HG03280 (cell line): ENCODE data around the gene FGD5.

ENCODE experiments used
- ATAC-seq: cut with Tn5 transposase; IDR thresholded peaks from one replicate; pipeline ENCODE4 v1.9.1; 2021; ENCODE audit warnings: mild to moderate bottlenecking, moderate library complexity; ENCODE audit not compliant: unreplicated experiment

Gene FGD5

DNA sequence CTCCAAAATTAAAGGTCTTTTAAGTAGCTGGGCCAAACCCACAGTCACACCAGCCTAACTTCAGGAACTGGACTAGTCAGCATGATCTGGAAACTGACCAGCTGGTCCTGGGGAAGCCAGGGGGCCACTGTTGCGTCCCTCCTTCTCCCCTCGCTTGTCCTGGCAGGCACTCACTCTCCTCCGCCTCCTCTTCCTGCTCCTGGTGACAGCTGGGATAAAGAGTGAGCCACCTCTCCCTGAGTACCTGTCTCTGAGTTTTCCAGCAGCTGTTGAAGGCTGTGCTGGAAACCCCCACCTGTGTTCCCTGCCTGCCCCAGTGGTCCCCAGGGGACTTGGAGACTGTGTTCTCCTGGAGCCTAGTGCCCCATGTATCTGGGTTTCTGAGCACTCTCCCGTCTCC is 56.0 kb downstream of the FGD5 start:
- ATAC-seq, result no peak

DNA sequence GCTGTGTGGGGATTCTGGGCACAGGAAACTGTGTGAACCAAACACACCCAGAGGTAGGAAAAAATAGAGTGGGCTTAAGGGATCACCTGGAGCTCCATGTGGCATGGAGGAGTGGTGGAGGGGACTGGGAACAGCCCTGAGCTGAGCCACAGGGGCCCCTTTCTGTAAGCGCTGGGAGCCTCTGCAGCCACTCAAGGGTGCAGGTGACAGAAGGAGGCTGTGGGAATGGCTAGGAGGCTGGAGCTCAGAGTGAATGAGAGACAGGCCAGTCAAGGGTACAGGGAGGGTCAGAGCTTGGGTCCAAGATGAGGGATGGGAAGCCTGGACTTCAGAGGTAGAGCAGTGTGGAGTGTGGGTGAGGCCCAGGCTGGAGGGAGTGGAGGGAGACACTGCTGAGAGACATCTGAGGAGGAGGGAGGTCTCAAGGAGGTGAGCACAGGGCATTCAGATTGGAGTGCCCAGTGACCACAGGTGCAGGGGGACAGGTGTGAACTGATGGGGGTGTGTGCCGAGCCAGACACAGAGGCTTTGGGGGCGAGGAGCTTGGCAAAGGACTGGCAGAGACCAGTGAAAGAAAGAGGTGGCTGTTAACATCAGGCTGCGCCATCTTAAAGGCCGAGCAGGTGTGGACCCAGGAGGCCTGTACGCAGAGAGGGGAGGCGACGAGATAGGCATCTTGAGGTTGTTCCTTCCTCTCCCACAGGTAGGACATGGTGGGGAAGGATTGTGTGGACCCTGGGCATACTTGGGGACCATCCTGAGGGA is 56.8 kb downstream of the FGD5 start:
- ATAC-seq, result no peak

DNA sequence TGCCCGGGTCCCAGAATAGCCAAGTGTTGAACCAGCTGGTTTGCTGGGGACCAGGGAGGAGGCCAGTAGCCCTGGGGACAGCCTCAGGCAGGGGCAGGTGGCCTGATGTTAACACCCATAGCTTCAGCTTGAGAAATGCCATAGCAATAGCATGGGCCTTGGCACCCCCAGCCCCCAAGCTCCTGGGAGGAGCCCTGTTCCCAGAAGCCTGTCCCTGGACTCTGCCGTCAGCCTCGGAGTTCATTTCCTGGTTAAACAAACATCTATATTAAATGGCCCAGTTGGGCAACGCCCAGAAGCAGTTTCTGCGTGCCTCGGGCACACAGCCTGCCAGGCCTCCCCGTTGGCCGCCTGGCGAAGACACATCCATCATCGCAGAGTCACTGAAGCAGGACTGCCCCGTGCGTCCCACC is 58.2 kb downstream of the FGD5 start:
- no peak for ATAC-seq

GRCh38 chr3:14877469-14877868 is 58.7 kb downstream of the FGD5 start:
- no peak for ATAC-seq

GRCh38 chr3:14879211-14879874 is 60.6 kb downstream of the FGD5 start:
- ATAC-seq, result no peak

DNA sequence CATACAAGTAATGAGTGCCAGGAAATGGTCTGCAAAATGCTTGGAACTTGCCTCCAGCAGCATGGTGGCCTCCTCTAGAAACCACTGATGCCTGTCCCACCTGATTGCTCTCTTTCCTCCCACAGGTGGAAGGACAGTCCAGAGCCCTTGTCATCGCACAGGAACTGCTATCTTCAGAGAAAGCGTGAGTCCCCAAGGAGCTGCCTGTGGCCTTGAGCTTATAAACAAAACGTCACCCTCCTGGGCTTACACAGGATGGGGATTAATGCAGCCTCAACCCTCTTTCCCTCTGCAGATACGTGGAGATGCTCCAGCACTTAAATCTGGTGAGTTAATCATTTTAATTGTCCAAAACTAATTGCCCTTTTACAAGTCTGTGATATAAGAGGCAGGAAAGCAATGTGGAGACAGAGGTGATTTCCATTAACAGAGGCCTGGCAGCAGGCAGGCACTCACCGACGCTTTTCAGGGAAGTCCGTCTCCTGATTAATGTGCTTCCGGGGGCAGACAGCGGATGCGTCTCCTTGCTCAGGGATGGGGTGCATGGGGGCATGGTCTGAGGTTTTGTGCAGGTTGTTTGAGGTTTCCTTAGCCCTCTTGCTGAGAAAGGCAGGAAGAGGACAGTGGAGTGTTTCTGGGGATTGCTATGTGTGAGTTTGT is 61.8 kb downstream of the FGD5 start:
- no peak for ATAC-seq

GRCh38 chr3:14883226-14883625 is 64.5 kb downstream of the FGD5 start:
- no peak for ATAC-seq

- ATAC-seq, result no peak
These were observed 65.9 kb downstream of the FGD5 start for GRCh38 chr3:14884665-14885064.

DNA sequence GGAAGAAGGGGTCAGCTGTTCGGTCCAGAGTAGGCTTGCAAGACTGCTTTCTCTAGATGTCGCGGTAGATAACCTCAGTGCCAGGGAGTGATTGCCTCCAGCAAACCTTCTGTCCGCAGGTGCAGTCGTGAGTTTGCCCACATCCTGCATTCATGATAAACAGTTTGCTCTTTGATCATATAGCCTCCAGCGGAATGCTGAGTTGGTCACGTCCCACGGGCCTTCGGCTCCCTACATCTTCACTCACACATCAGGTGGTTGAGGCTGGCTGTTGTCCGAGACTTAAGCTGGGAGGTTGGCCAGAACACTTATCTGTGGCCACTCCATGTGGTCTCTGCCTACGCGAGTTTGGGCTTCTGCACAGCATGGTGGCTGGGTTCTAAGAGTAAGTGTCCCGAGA is 66.5 kb downstream of the FGD5 start:
- no peak for ATAC-seq

DNA sequence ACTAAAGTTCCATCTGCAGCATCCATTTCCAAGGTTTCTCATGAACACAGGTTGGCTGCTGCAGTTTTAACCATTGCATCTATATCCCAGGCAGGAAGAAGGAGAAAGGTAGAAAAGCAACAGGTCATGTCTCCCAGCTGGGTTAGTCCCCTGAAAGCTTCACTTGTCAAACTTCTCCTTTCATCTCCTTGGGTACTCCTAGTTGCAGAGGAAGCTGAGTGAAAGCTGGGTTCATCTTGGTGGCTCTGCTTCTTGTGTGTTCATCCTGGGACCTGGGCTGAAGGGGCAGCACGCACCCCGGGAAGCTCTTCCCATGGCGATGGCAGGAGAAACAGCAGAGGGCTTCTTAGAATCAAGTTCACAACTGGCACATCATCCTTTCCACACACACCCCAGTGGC is 67.3 kb downstream of the FGD5 start:
- ATAC-seq, result no peak

GRCh38 chr3:14889205-14889604 is 70.4 kb downstream of the FGD5 start:
- no peak for ATAC-seq

GRCh38 chr3:14889943-14890342 is 71.2 kb downstream of the FGD5 start:
- ATAC-seq, result no peak

GRCh38 chr3:14890476-14890875 is 71.7 kb downstream of the FGD5 start:
- no peak for ATAC-seq

DNA sequence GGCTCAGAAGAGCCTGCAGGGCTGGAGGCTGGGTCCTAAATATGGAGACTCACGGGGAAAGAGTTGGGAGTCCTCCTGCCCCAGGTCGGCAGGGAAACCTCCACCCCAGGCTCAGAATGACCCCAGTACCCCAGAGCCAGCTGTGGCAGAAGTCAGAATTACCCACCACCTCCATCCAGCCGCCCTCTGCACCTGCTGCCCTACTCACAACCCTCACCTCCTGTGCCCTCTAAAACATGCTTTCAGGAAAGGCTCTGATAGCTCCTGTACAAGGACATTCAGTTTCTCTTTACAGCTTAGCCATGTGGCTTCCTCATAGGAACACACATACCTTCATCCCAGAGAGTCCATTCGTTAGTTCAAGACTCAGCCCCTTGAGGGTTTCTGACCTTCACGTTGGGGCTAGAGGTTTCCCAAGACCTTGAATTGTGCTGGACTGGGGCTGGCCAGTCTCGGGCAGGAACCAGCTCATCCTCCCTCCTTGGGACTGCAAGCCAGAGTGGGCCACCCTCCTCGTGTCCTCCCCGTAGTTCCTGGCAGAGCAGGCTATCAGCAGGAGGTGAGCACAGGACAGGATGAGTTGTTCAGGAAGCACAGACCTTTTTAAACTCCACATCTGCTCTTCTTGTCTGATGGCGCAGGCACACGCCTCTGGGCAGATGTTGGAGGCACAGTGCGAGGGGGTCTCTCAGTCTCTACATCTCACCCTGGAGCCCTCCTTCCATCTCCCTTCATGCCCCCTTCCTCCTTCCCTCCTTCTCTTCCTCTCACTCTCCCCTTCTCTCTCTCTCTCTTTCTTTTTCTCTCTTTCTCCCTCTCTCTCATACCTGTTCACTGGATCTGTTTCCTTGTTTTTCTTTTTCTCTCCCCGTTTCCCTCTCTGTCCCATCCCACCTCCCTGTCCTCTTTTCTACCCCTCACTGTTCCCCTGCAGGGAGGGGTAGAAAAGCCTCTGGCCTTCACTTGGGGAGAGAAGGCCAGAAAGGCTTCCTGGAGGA is 72.7 kb downstream of the FGD5 start:
- ATAC-seq, result no peak

- no peak for ATAC-seq
These were observed 73.5 kb downstream of the FGD5 start for GRCh38 chr3:14892226-14892625.

DNA sequence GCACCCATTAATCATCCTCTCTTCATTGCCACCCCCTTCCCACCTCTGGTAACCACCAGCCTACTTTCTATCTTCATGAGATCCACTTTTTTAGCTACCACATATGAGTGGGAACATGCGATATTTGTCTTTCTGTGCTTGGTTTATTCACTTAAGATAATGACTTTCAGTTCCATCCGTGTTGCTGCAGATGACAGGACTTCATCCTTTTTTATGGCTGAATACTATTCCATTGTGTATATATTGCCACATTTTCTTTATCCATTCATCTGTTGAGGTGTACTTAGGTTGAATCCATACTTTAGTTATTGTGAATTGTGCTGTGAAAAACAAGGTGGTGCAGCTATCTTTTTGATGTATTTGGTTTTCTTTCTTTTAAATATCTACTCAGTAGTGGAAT is 75.3 kb downstream of the FGD5 start:
- no peak for ATAC-seq

DNA sequence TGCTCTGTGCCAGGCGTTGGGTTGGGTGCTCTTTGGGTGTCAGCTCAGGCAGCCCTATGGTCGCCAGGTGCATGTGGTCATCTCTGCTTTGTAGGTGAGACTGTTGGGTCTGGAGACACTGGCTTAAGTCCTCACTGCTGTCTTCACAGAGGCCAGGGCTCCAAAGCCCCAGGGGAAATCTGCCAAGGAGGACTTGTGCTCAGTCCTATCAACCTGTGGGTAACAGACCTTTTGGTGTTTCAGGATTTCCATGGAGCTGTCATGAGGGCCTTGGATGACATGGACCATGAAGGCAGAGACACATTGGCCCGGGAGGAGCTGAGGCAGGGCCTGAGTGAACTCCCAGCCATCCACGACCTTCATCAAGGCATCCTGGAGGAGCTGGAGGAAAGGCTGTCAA is 78.5 kb downstream of the FGD5 start:
- ATAC-seq, result no peak

DNA sequence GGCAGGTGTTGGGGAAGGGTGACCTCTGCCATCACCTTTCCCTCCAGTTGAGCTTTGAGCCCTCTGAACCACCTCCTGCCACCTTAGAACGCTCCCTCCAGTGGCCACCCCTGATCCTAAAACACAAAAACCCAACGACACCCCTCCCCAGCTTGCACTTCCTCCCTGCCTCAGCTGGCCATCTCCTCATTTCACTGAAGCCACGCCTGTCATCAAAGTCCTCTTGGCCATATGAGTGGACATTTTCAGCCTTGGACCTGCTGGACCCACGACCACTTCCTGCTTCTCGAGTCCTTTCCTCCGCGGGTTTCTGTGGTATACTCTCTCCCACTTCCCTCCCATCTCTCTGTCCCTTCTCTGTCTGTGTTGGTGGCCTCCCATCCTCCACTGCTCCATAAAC is 80.2 kb downstream of the FGD5 start:
- no peak for ATAC-seq

DNA sequence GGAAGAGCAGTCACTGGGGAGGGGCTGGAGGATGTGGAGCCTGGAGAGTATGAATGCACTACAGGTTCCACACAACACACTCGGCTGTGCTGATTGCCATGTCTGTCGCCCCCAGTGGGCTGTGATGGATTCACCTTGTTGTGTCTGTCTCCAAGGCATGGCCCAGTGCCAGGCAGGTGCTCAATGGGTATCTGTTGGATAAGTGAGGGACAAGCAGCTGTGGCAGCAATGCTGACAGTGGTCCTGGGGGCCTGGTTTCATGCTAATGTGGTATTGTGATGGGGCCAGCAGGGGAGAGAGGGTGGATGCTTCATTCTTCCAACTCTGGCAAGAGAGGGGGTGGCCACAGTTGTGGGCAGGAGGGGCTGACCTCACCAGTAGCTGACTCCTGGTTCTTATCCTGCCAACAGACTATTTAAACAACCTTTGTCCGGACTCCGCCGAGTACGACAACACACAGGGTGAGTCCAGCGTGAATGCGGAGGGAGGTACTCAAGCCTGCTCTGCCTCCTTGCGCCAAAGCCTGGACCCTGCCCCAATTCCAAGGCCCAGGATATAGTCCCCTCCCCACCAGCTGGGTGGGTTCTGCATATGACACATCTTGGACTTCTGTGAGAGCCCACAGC is 81.3 kb downstream of the FGD5 start:
- ATAC-seq, result no peak
